ENCODE measurements around the gene KDM2B.

KDM2B gene

GRCh38 chr12:121590476-121591143, 9.8 kb upstream of the KDM2B start:
- DNase-seq, result peak in 1 of 10 donors; percentile 12
- intact Hi-C loops (cut with DNase I), result no loop called here

- intact Hi-C loops (cut with DNase I), result loop anchor here (5.0 kb wide), 1 partner anchor 48 kb away; no protein-coding TSS in a partner anchor
- DNase-seq, result peak in 1 of 10 donors; percentile 19
These were observed 4.1 kb upstream of the KDM2B start for GRCh38 chr12:121584885-121585284.

GRCh38 chr12:121583334-121583661, 2.5 kb upstream of the KDM2B start:
- intact Hi-C loops (cut with DNase I), result loop anchor here (2.0 to 5.0 kb wide), 2 partner anchors 44 to 46 kb away; partner anchors contain the start of gene ORAI1
- DNase-seq, result peak in 2 of 10 donors; percentile 11 to 36

GRCh38 chr12:121582583-121583333, 1.9 kb upstream of the KDM2B start:
- intact Hi-C loops (cut with DNase I), result loop anchor here (2.0 to 5.0 kb wide), 2 partner anchors 44 to 45 kb away; partner anchors contain the start of gene ORAI1
- DNase-seq, result peak in 3 of 10 donors; percentile 33 to 57 (median 35)

- intact Hi-C loops (cut with DNase I), result loop anchor here (2.0 to 5.0 kb wide), 2 partner anchors 45 kb away; partner anchors contain the start of gene ORAI1
- peak in 4 of 10 donors; percentile 27 to 81 (median 72) for DNase-seq
These were observed 1.0 kb upstream of the KDM2B start for GRCh38 chr12:121581686-121582429.

GRCh38 chr12:121579981-121580868, 598 bp downstream of the KDM2B start:
- intact Hi-C loops (cut with DNase I), result loop anchor here (5.0 to 10.0 kb wide), 2 partner anchors 43 to 75 kb away; no protein-coding TSS in a partner anchor

GRCh38 chr12:121579190-121579791, 1.5 kb downstream of the KDM2B start:
- peak in 9 of 10 donors; percentile 30 to 89 (median 46) for DNase-seq
- intact Hi-C loops (cut with DNase I), result loop anchor here (10.0 kb wide), 1 partner anchor 74 kb away; no protein-coding TSS in a partner anchor

More at GRCh38 chr12:121579981-121580868, 598 bp downstream of the KDM2B start:
- peak; percentile 61 to 96 (median 76) for DNase-seq

- DNase-seq, result peak in 5 of 10 donors; percentile 36 to 91 (median 77)
- intact Hi-C loops (cut with DNase I), result loop anchor here (10.0 kb wide), 1 partner anchor 74 kb away; no protein-coding TSS in a partner anchor
These were observed 2.3 kb downstream of the KDM2B start for GRCh38 chr12:121578230-121579189.

- intact Hi-C loops (cut with DNase I), result loop anchor here (10.0 kb wide), 1 partner anchor 73 kb away; no protein-coding TSS in a partner anchor
- peak in 1 of 10 donors; percentile 56 for DNase-seq
These were observed 3.2 kb downstream of the KDM2B start for GRCh38 chr12:121577443-121578180.

- DNase-seq, result peak in 1 of 10 donors; percentile 22
- intact Hi-C loops (cut with DNase I), result loop anchor here (10.0 kb wide), 1 partner anchor 72 kb away; no protein-coding TSS in a partner anchor
These were observed 3.9 kb downstream of the KDM2B start for GRCh38 chr12:121576851-121577391.

- intact Hi-C loops (cut with DNase I), result loop anchor here (10.0 kb wide), 1 partner anchor 71 kb away; no protein-coding TSS in a partner anchor
These were observed 4.7 kb downstream of the KDM2B start for GRCh38 chr12:121575952-121576625.

GRCh38 chr12:121575051-121575450, 5.8 kb downstream of the KDM2B start:
- intact Hi-C loops (cut with DNase I), result loop anchor here (10.0 kb wide), 1 partner anchor 70 kb away; no protein-coding TSS in a partner anchor

More at GRCh38 chr12:121575952-121576625, 4.7 kb downstream of the KDM2B start:
- peak in 1 of 10 donors; percentile 39 for DNase-seq

GRCh38 chr12:121574025-121574424, 6.8 kb downstream of the KDM2B start:
- intact Hi-C loops (cut with DNase I), result loop anchor here (10.0 kb wide), 1 partner anchor 69 kb away; no protein-coding TSS in a partner anchor
- peak in 1 of 10 donors; percentile 29 for DNase-seq

More at GRCh38 chr12:121575051-121575450, 5.8 kb downstream of the KDM2B start:
- peak in 1 of 10 donors; percentile 15 for DNase-seq

GRCh38 chr12:121571920-121572319, 8.9 kb downstream of the KDM2B start:
- intact Hi-C loops (cut with DNase I), result loop anchor here (2.0 to 10.0 kb wide), 2 partner anchors 15 to 67 kb away; no protein-coding TSS in a partner anchor
- DNase-seq, result no peak

- DNase-seq, result no peak
- intact Hi-C loops (cut with DNase I), result loop anchor here (10.0 kb wide), 1 partner anchor 66 kb away; no protein-coding TSS in a partner anchor
These were observed 10.1 kb downstream of the KDM2B start for GRCh38 chr12:121570467-121571283.

Measured in posterior cingulate gyrus (tissue), 11 donors.